HEK293 (cell line): Measurements from ENCODE around the gene STARD4.

Experiments
- SCRT2 ChIP-seq: fragments of 450-650 bp; formaldehyde crosslinking; IDR thresholded peaks from 2 replicates; pipeline ENCODE4 v1.5.1; 2016; ENCODE audit warnings: missing biosample characterization, missing genetic modification characterization
- TCF7L2 ChIP-seq: IDR thresholded peaks from 2 replicates; pipeline ENCODE4 v1.6.1; 2011; ENCODE audit warnings: low read depth, mild to moderate bottlenecking, inconsistent platforms, low read length, moderate library complexity, borderline replicate concordance
- YY1 ChIP-seq: fragments of 450-650 bp; formaldehyde crosslinking; IDR thresholded peaks from 2 replicates; pipeline ENCODE4 v1.5.1; 2018; ENCODE audit warnings: missing biosample characterization, missing genetic modification characterization
- ZBTB20 ChIP-seq: fragments of 450-650 bp; formaldehyde crosslinking; IDR thresholded peaks from 2 replicates; pipeline ENCODE4 v1.5.1; 2016; ENCODE audit warnings: missing biosample characterization, missing genetic modification characterization
- ZNF121 ChIP-seq: fragments of 450-650 bp; formaldehyde crosslinking; IDR thresholded peaks from 2 replicates; pipeline ENCODE4 v1.5.1; 2016; ENCODE audit warnings: missing biosample characterization, missing genetic modification characterization
- ZNF133 ChIP-seq: fragments of 450-650 bp; formaldehyde crosslinking; IDR thresholded peaks from 2 replicates; pipeline ENCODE4 v1.5.1; 2016; ENCODE audit warnings: missing biosample characterization, missing genetic modification characterization
- ZNF791 ChIP-seq: fragments of 450-650 bp; formaldehyde crosslinking; IDR thresholded peaks from 2 replicates; pipeline ENCODE4 v1.5.1; 2016; ENCODE audit warnings: missing biosample characterization, missing genetic modification characterization
- TF ChIP-seq, protein P1 (sequence below): fragments of 450-650 bp; formaldehyde crosslinking; IDR thresholded peaks from 2 replicates; pipeline ENCODE4 v1.5.1; 2016; ENCODE audit warnings: missing biosample characterization, missing genetic modification characterization
- TF ChIP-seq, protein P2 (sequence below): fragments of 450-650 bp; formaldehyde crosslinking; IDR thresholded peaks from 2 replicates; pipeline ENCODE4 v1.5.1; 2016; ENCODE audit warnings: missing biosample characterization, missing genetic modification characterization, low read depth
- TF ChIP-seq, protein P3 (sequence below): fragments of 450-650 bp; formaldehyde crosslinking; IDR thresholded peaks from 2 replicates; pipeline ENCODE4 v1.5.1; 2016; ENCODE audit warnings: missing biosample characterization, missing genetic modification characterization, low read depth
- TF ChIP-seq, protein P4 (sequence below): sonication (generic); formaldehyde crosslinking; IDR thresholded peaks from 2 replicates; pipeline ENCODE4 v1.8.1; 2022; ENCODE audit warnings: mild to moderate bottlenecking, moderate library complexity, missing genetic modification reagents

DNA sequence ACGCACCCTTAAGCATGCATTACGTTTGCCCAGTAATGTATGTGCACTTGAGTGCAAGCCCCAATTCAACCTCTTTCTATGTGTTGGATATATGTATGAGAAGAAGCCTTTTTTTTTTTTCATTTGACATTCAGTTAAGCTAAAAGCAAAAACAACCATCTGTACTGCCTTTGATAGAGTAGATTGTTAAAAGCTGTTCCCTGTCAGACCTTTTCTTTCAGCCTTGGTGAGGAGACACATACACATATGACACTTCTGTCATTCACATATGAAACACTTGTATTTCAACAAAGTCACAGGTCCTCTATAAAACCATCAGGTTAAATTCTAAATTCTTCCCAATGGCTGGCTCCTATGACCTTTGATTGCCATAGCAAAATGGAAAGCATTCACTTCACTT lies 40.2 kb upstream of the STARD4 start:
- TF ChIP-seq ZNF133 (no peak), ZBTB20 (tag by site-specific recombination) (no peak), ZNF121 (tag by site-specific recombination) (no peak), YY1 (tag by site-specific recombination) (no peak), ZNF791 (tag by site-specific recombination) (no peak), TCF7L2 (no peak), SCRT2 (no peak)
- TF ChIP-seq, protein P1, sequence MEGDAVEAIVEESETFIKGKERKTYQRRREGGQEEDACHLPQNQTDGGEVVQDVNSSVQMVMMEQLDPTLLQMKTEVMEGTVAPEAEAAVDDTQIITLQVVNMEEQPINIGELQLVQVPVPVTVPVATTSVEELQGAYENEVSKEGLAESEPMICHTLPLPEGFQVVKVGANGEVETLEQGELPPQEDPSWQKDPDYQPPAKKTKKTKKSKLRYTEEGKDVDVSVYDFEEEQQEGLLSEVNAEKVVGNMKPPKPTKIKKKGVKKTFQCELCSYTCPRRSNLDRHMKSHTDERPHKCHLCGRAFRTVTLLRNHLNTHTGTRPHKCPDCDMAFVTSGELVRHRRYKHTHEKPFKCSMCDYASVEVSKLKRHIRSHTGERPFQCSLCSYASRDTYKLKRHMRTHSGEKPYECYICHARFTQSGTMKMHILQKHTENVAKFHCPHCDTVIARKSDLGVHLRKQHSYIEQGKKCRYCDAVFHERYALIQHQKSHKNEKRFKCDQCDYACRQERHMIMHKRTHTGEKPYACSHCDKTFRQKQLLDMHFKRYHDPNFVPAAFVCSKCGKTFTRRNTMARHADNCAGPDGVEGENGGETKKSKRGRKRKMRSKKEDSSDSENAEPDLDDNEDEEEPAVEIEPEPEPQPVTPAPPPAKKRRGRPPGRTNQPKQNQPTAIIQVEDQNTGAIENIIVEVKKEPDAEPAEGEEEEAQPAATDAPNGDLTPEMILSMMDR (tag by site-specific recombination): no peak
- TF ChIP-seq, protein P2, sequence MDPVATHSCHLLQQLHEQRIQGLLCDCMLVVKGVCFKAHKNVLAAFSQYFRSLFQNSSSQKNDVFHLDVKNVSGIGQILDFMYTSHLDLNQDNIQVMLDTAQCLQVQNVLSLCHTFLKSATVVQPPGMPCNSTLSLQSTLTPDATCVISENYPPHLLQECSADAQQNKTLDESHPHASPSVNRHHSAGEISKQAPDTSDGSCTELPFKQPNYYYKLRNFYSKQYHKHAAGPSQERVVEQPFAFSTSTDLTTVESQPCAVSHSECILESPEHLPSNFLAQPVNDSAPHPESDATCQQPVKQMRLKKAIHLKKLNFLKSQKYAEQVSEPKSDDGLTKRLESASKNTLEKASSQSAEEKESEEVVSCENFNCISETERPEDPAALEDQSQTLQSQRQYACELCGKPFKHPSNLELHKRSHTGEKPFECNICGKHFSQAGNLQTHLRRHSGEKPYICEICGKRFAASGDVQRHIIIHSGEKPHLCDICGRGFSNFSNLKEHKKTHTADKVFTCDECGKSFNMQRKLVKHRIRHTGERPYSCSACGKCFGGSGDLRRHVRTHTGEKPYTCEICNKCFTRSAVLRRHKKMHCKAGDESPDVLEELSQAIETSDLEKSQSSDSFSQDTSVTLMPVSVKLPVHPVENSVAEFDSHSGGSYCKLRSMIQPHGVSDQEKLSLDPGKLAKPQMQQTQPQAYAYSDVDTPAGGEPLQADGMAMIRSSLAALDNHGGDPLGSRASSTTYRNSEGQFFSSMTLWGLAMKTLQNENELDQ (tag by site-specific recombination): no peak
- TF ChIP-seq, protein P3, sequence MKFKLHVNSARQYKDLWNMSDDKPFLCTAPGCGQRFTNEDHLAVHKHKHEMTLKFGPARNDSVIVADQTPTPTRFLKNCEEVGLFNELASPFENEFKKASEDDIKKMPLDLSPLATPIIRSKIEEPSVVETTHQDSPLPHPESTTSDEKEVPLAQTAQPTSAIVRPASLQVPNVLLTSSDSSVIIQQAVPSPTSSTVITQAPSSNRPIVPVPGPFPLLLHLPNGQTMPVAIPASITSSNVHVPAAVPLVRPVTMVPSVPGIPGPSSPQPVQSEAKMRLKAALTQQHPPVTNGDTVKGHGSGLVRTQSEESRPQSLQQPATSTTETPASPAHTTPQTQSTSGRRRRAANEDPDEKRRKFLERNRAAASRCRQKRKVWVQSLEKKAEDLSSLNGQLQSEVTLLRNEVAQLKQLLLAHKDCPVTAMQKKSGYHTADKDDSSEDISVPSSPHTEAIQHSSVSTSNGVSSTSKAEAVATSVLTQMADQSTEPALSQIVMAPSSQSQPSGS: no peak
- TF ChIP-seq, protein P4, sequence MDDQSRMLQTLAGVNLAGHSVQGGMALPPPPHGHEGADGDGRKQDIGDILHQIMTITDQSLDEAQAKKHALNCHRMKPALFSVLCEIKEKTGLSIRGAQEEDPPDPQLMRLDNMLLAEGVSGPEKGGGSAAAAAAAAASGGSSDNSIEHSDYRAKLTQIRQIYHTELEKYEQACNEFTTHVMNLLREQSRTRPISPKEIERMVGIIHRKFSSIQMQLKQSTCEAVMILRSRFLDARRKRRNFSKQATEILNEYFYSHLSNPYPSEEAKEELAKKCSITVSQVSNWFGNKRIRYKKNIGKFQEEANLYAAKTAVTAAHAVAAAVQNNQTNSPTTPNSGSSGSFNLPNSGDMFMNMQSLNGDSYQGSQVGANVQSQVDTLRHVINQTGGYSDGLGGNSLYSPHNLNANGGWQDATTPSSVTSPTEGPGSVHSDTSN (CRISPR knock-in tag): no peak
